ENCODE data around the gene KLHL12. TPM values are rescaled to one million over a fixed set of nuclear protein-coding genes. Genes with fewer than 3 reads are reported as not detected.

KLHL12 gene
- total RNA-seq, 2 donors from 2014 or later: 43.8 to 52.5 TPM

DNA sequence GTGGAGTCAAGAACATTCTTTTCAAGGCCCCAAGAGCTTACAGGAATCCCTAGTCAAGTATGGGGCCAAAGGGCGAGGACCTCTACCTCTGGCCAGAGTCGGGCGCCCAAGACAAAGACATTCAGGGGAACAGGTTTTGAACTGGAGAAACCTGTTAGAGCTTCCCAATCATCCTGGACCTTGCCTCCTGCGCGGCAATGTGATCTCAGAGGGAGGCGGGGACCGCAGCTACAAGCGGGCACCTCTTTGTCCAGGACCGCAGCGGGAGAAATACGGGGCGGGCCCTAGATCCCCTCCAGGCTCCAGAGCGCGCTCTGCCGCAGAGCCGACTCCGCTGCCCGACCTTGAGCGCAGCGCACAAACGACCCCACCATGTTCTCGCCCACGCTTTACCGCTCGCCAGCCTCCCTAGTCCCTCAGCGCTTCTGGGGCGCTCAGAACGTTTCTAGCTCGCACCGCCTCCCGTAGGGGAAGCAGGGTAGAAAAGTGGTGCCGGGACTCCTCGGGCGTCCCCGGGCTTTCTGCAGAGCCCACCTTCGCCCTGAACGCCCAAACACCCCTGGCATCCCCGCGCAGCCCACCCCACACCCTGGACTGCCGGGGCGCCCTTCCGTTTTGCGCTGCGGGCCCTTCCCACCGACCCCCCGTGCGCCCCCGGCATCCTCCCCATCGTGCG is 66.2 kb downstream of the KLHL12 start:
- Mint-ChIP-seq H3K27me3 (ENCODE audit: low read depth) (peaks cover 57% of the 10 kb centered on the region), H3K4me1 (ENCODE audit: low read depth) (peaks cover 11% of the 10 kb centered on the region), H3K27ac (no peak overlapping the region), H3K36me3 (ENCODE audit: insufficient read depth in 2 of 2) (no peaks in the 10 kb centered on the region), H3K4me3 (peak overlapping the region; percentile 78 to 90), H3K9me3 (no peaks in the 10 kb centered on the region)
- DNase-seq (peak; percentile 34 to 59), ATAC-seq (replicated peaks in 1 of 2) (peak; percentile 69)

DNA sequence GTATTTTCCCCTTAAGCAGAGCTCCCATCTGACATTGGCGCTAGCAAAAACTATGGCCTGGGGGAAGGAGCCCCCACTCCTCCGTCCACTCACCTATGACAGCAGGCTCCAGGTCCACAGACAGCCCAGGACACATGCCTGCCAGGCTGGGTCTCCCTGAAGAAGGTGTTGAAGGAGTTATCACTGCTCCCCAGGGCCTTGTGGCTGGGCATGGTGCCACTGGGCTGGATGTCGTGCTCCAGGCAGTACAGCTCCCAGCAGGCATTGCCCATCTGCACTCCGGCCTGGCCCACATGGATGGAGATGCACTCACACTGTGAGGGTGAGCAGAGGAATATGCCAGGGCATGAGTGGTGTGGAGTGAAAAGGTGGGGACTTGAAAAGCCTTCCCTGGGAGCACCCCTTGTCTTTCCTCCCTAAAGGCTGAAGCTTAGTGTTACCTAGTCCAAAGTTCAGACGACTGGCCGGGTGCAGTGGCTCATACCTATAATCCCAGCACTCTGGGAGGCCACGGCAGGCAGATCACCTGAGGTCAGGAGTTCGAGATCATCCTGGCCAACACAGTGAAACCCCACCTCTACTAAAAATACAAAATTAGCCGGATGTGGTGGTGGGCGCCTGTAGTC is 68.1 kb downstream of the KLHL12 start:
- H3K4me1 Mint-ChIP-seq (ENCODE audit: low read depth): peaks cover 11% of the 10 kb centered on the region
- no peaks in the 10 kb centered on the region for H3K9me3 Mint-ChIP-seq
- no peak overlapping the region for H3K27ac Mint-ChIP-seq
- H3K36me3 Mint-ChIP-seq (ENCODE audit: insufficient read depth in 2 of 2): no peaks in the 10 kb centered on the region
- no peak overlapping the region for H3K4me3 Mint-ChIP-seq
- peaks cover 40% of the 10 kb centered on the region for H3K27me3 Mint-ChIP-seq (ENCODE audit: low read depth)
- ATAC-seq (replicated peaks in 1 of 2): no peak
- no peak for DNase-seq

DNA sequence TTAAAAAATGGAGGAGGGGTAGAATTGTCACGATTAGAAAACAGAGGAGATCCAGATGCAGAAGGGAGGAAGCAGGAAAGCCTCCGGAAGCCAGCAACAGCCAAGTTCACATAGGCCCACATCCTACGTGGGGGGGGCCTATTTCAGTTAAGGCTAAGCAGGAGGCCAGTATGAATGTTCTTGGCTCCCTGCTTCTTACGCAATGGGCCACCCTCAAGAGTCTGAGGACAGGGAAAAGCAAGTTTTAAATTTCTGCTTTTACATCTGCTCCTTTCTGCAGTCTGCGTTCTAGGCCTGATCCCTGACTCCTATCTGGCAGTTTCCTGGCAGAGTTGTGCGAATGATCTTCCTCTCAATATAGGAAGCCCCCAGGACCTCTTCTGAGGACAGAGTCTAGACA is 68.7 kb downstream of the KLHL12 start:
- H3K4me1 Mint-ChIP-seq (ENCODE audit: low read depth): peaks cover 11% of the 10 kb centered on the region
- H3K27me3 Mint-ChIP-seq (ENCODE audit: low read depth): peaks cover 34% of the 10 kb centered on the region
- H3K36me3 Mint-ChIP-seq (ENCODE audit: insufficient read depth in 2 of 2): no peaks in the 10 kb centered on the region
- H3K9me3 Mint-ChIP-seq: no peaks in the 10 kb centered on the region
- DNase-seq (no peak), ATAC-seq (replicated peaks in 1 of 2) (no peak)
- H3K27ac Mint-ChIP-seq: no peak overlapping the region
- H3K4me3 Mint-ChIP-seq: no peak overlapping the region

DNA sequence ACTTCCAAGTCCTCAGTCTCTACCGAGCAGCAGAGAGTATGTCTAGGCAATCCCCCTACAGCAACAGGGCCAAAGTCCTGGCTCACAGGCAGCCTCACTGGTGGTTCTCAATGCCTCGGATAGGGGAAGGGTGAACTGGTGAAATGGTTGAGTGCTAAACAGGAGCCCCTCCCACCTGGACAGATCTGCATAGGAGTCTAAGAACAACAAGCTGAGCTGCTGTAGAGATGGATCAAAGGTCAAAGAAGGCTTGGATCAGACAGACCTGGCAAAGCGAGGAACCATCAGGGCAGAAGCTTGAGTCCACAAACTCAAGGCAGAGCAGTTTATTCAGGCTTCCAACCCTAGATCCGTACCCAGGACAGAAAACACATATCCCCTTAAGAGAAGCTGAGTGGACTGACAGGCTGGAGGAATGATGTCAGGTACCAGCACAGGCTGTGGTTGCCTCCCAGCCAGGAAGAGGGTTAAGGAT is 69.9 kb downstream of the KLHL12 start:
- H3K27me3 Mint-ChIP-seq (ENCODE audit: low read depth): peaks cover 23% of the 10 kb centered on the region
- DNase-seq (no peak), ATAC-seq (replicated peaks in 1 of 2) (no peak)
- peaks cover 10% of the 10 kb centered on the region for H3K4me1 Mint-ChIP-seq (ENCODE audit: low read depth)
- H3K27ac Mint-ChIP-seq: no peak overlapping the region
- no peaks in the 10 kb centered on the region for H3K9me3 Mint-ChIP-seq
- H3K4me3 Mint-ChIP-seq: no peak overlapping the region
- no peaks in the 10 kb centered on the region for H3K36me3 Mint-ChIP-seq (ENCODE audit: insufficient read depth in 2 of 2)

DNA sequence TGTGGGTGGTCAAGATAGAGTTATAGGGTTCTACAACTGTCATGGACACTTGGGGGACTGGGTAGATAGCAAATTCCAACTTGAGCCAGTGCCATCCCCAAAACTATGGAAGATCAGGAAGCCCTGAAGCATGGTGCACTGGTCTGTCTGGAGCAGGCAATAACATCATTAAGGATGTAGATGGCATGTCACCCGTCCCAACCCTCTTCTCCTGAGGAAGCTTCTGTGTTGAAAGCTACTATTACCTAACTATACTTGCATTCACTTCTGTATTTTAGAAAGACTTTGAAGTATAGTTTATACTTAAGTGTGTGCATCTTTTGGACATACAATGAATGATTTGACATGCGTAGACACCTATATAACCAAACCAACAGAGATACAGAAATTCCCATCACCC is 71.0 kb downstream of the KLHL12 start:
- no peak overlapping the region for H3K4me3 Mint-ChIP-seq
- no peak for ATAC-seq (replicated peaks in 1 of 2)
- no peak for DNase-seq
- no peak overlapping the region for H3K27ac Mint-ChIP-seq
- no peaks in the 10 kb centered on the region for H3K36me3 Mint-ChIP-seq (ENCODE audit: insufficient read depth in 2 of 2)
- no peaks in the 10 kb centered on the region for H3K9me3 Mint-ChIP-seq
- peaks cover 11% of the 10 kb centered on the region for H3K27me3 Mint-ChIP-seq (ENCODE audit: low read depth)
- H3K4me1 Mint-ChIP-seq (ENCODE audit: low read depth): no peaks in the 10 kb centered on the region

DNA sequence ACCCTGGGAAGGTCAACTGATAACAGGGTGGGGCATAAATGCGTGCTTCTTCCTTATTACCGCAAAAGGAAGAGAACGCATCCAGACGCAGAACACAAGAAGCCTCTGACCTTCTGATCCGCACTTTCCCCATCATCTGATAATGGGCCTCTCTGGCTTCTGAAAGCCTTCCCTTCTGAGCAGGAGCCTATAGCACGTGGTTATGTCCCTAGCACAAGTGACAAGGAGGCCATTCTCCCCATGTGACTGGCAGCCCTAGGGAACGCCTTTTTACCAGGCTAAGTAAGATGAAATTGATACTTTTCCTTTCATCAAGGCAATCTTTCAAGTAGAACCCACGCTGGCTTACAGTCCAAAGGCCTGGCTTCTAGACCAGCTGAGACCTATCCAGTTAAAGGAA is 72.2 kb downstream of the KLHL12 start:
- no peak for DNase-seq
- H3K9me3 Mint-ChIP-seq: no peaks in the 10 kb centered on the region

DNA sequence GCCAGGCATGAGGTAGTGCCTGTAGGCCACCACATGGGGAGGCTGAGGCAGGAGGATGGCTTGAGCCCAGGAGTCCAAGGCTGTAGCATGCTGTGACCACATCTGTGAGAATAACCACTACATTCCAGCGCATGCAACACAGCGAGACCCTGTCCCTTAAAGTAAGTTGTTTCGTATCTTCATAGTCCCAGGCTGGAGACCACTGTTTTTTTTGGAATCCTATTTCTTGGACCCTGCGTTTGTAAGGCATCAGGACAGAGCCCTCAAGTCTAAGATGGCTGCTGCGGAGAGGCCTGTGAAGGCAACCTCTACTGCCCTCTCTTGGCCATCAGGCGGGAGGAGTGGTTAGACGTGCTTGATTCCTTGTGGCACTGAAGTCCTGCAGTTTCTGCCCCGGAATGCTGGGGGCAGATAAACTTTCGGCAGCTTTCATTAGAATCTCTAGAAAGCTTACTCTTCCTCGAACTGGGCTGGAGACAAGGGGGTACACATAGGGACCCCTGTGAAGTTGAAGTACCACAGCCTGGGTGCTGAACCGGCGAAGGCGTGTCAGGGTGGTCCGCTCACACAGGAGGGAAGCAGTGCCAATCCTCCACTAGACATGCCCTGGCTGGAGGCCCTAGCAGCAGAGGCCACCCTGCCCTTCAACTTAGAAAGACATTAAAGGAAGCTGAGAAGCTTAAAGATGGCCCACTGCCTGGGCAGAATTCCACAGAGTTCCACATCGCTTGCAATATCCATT is 74.7 kb downstream of the KLHL12 start:
- ATAC-seq (replicated peaks in 1 of 2): peak; percentile 79 to 86
- H3K27me3 Mint-ChIP-seq (ENCODE audit: low read depth): no peaks in the 10 kb centered on the region

More for the DNA sequence above, 72.2 kb downstream of the KLHL12 start:
- Mint-ChIP-seq H3K4me3 (no peak overlapping the region), H3K27ac (no peak overlapping the region), H3K4me1 (ENCODE audit: low read depth) (no peaks in the 10 kb centered on the region), H3K27me3 (ENCODE audit: low read depth) (peaks cover 8% of the 10 kb centered on the region), H3K36me3 (ENCODE audit: insufficient read depth in 2 of 2) (no peaks in the 10 kb centered on the region)
- no peak for ATAC-seq (replicated peaks in 1 of 2)

DNA sequence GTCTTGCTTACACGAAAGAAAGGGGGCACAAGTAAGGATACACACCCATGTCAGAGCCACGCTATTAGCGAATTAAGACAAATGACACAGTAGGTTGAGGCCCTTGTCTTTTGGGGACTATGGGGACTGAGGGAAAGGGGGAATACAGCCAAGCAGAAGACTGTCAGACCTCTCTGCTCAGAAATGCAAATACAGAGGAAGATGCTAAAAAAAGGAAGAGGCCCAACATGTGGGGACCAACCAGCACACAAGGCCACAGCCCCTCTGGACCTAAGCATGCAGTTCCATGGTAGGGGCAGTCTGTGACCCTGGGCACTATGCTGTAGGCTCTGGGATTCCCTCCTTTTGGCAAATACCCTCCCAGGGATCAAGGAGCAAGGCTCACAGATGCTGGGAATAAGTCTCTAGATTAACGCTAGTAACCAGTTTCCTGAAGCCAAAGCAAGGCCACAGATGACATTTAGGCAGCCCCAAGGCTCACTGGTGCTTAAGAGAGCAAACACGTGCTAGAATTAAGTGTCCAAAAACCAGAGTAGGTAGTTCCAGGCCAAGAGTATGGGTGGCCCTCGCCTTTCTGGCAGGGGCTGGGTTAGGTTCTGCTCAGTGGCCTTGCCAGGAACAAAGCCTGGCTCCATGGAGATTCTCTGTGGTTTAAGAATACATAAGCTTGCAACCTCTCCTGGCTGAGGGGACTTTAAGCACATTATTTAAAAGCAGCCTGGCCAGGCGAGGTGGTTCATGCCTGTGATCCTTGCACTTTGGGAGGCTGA is 76.3 kb downstream of the KLHL12 start:
- ATAC-seq (replicated peaks in 1 of 2) (no peak), DNase-seq (no peak)
- Mint-ChIP-seq H3K4me3 (no peak overlapping the region), H3K27ac (no peak overlapping the region), H3K4me1 (ENCODE audit: low read depth) (peaks cover 11% of the 10 kb centered on the region), H3K27me3 (ENCODE audit: low read depth) (no peaks in the 10 kb centered on the region), H3K9me3 (no peaks in the 10 kb centered on the region), H3K36me3 (ENCODE audit: insufficient read depth in 2 of 2) (no peaks in the 10 kb centered on the region)

More for the DNA sequence above, 74.7 kb downstream of the KLHL12 start:
- peaks cover 11% of the 10 kb centered on the region for H3K4me1 Mint-ChIP-seq (ENCODE audit: low read depth)
- H3K4me3 Mint-ChIP-seq: no peak overlapping the region
- peak; percentile 38 to 56 for DNase-seq
- no peaks in the 10 kb centered on the region for H3K36me3 Mint-ChIP-seq (ENCODE audit: insufficient read depth in 2 of 2)
- H3K27ac Mint-ChIP-seq: no peak overlapping the region
- H3K9me3 Mint-ChIP-seq: no peaks in the 10 kb centered on the region

DNA sequence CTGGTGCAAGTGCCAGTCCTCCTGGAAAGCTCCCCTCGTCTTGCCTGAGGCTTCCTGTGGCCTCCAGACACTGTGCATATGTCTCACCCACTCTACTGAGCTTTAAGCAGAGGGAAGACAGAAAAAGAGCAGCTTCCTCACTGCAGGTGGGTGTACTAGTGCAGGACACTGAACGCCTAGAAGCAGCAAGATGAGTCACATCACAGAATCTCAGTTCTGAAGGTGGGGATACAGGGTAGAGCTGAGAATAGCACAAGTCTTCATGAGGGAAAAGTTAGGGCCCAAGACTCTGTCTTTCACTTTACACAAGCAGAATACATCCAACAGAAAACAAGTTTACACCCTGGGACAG is 78.9 kb downstream of the KLHL12 start:
- no peaks in the 10 kb centered on the region for H3K27me3 Mint-ChIP-seq (ENCODE audit: low read depth)
- no peak overlapping the region for H3K4me3 Mint-ChIP-seq
- peak in 1 of 2 donors; percentile 62 for ATAC-seq (replicated peaks in 1 of 2)
- H3K4me1 Mint-ChIP-seq (ENCODE audit: low read depth): peaks cover 11% of the 10 kb centered on the region
- DNase-seq: no peak
- no peak overlapping the region for H3K27ac Mint-ChIP-seq
- no peaks in the 10 kb centered on the region for H3K36me3 Mint-ChIP-seq (ENCODE audit: insufficient read depth in 2 of 2)
- H3K9me3 Mint-ChIP-seq: no peaks in the 10 kb centered on the region

DNA sequence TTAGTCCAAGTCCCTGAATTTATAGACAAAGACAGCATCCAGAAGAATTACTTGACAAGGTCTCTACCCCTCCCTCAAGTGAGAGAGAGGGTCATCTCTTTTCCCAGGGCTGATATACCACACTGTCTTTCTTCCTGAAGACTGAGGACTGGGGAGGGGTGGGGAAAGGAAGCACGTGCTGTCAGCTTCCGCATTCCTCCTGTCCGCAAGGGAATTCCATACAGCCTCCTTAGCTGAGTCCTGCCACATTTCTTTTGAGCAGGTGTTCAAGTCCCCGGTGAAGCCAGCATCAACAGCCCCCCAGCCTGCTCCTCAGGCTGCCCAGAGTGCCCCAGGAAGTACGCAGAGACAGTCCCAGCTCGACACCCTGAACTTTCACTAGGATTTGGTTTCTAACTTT is 82.1 kb downstream of the KLHL12 start:
- no peaks in the 10 kb centered on the region for H3K36me3 Mint-ChIP-seq (ENCODE audit: insufficient read depth in 2 of 2)
- DNase-seq (no peak), ATAC-seq (replicated peaks in 1 of 2) (no peak)
- H3K27ac Mint-ChIP-seq: no peak overlapping the region
- no peak overlapping the region for H3K4me3 Mint-ChIP-seq
- peaks cover 11% of the 10 kb centered on the region for H3K4me1 Mint-ChIP-seq (ENCODE audit: low read depth)
- peaks cover 6% of the 10 kb centered on the region for H3K27me3 Mint-ChIP-seq (ENCODE audit: low read depth)
- H3K9me3 Mint-ChIP-seq: no peaks in the 10 kb centered on the region

DNA sequence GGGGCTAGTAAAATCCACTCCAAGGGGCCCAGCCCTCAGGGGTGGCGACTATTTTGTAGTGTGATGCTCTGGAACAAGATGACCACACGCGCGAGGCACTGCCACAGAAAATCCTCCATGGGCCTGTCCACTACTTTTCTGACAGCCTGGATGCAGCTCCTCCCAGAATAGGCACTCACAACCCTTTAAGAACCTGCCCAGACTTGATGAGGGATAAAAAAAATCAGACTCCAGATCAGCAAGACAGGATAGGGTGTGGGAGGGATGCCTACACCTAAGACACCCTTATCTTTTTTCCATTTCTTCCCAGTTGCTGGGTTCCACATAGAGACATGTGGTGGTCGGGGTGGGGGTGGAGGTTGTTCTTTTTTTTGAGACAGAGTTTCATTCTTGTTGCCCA is 82.8 kb downstream of the KLHL12 start:
- Mint-ChIP-seq H3K36me3 (ENCODE audit: insufficient read depth in 2 of 2) (no peaks in the 10 kb centered on the region), H3K27ac (no peak overlapping the region), H3K4me1 (ENCODE audit: low read depth) (peaks cover 11% of the 10 kb centered on the region), H3K9me3 (no peaks in the 10 kb centered on the region), H3K4me3 (no peak overlapping the region), H3K27me3 (ENCODE audit: low read depth) (peaks cover 6% of the 10 kb centered on the region)
- no peak for ATAC-seq (replicated peaks in 1 of 2)
- DNase-seq: no peak

DNA sequence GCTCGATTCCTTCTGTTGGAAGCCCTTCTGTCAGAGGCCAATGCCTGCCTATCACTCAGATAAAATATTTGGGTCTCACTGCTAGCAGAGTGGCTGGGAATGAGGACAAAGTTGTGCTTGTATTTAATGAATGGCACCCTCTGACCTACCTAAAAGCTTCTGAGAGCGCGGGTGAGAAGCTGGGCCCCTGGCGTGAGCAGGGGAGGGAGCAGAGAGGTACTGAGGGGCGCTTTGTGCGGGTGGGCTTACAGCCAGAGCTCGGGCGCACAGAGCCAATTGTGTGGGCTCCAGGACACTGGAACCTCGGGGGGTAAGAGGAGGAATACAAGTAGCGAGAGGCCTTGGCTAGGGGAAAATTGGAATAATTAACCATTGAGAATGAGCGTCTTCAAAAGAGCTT is 84.0 kb downstream of the KLHL12 start:
- Mint-ChIP-seq H3K9me3 (no peaks in the 10 kb centered on the region), H3K27me3 (ENCODE audit: low read depth) (peaks cover 6% of the 10 kb centered on the region), H3K27ac (no peak overlapping the region), H3K36me3 (ENCODE audit: insufficient read depth in 2 of 2) (no peaks in the 10 kb centered on the region), H3K4me1 (ENCODE audit: low read depth) (peaks cover 1% of the 10 kb centered on the region), H3K4me3 (no peak overlapping the region)
- DNase-seq (no peak), ATAC-seq (replicated peaks in 1 of 2) (no peak)
